DMS53 treated with DMSO at 0.1 percent for 48 hours (cell line): ENCODE results near the gene BET1.
"Not testable (repeated sequence)": the region's sequence is repeated elsewhere in the genome, so short reads cannot be mapped to it uniquely, and the experiment has no call there.

ENCODE experiments used
- DNase-seq: peaks from one replicate; lab custom pipeline; 2025; ENCODE audit not compliant: unreplicated experiment; lab: John Stamatoyannopoulos, UW

Gene BET1

GRCh38 chr7:94004024-94004951 lies at the start of gene BET1:
BET1 (minus strand) TSS chr7:94004355; CDS start chr7:94004216, 139 bp downstream.
- peak; percentile 95 for DNase-seq

DNA sequence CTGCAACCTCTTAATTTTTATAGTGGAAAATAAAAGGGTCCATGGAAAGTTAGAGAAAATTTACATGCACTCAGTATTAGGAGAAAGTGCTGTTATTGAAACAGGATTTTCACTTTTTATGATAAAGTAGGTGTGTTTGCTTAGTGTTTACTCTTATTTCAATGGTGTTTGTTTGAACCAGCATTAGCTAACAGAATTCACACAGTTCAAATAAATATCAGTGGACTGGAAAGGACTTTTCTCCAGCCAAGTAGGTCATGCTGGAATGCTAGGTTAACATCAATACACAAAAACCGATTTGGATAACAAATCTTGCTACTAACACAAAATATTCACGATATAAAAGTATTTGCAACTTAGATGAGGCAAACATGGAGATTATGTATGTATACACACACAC lies 49.4 kb upstream of the BET1 start:
- peak; percentile 85 for DNase-seq

- no peak for DNase-seq
Measured at GRCh38 chr7:94052398-94053180, 48.4 kb upstream of the BET1 start.

- DNase-seq: no peak
Measured at GRCh38 chr7:94050046-94050445, 45.9 kb upstream of the BET1 start.

DNA sequence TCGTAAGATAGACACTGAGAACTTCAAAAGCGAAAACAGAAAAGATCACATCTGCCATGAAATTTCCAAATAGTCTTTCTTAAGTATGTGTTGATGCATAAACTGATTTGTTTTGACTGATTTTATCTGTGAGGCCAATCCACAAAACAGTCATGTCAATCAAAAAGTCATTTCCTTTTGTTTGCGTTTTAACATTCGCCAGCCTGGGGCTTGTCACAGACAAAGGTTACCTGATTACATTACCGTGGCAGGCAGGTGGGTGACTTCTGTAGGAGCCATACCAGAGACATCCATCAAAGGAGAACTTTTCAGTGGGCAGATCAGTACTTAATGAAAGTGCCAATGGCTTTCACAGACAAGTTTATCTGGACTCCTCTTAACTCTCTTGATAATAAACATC lies 45.5 kb upstream of the BET1 start:
- DNase-seq: peak; percentile 43

DNA sequence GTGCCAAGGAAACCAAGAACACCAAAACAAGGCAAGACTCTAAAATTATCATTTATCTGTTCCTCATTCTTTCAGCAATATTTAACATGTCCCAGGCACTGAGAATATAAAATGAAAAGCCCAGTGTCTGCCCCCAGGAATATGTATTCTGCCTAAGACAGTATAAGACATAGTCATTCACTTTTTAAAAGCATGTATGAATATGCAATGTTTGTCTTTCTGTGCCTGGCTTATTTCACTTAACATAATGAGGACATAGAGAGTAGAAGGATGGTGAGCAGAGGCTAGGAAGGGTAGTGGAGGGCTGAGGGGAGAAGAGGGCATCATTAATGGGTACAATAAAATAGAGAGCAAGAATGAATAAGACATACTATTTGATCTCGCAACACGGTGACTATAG lies 44.6 kb upstream of the BET1 start:
- DNase-seq: no peak

DNA sequence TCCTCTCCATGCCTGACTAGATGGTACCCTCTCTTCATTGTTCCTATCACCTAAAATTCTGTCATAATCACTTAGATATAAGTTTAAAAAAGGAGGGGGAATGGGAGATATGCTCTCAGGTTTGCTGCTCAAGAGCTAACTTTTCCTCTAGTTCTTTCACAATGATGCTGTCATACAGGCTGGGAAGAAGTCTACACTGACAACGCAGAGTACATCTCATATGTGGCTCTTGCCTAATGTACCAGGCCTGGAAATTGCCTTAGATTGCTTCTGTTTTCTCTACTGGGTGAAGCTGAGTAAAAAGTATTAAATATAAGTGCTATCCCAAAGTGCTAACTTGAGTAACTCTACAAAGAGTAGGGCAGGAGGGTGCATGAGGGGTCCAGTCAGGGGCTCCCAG lies 43.8 kb upstream of the BET1 start:
- DNase-seq: no peak

GRCh38 chr7:94045581-94045980 lies 41.4 kb upstream of the BET1 start:
- DNase-seq: no peak

DNA sequence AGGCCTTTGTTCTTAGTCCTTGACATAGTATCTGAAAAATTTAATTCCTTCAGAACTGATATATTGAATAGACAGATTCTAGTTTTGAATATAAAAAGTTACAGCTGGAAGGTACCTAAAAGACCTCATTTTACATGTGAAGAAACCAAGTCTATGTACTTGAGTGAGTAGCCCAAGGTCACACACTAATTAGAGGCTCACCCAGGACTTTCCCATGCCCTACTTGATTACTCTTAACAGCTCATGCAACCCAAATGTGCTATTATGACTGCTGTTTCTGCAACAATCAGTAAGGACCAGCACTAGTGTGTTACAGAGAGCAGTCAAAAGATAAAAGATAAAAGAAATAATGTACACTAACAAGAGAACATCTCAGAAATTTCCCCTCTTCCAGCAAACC lies 40.7 kb upstream of the BET1 start:
- no peak for DNase-seq

GRCh38 chr7:94043299-94043698 lies 39.1 kb upstream of the BET1 start:
- DNase-seq: no peak

DNA sequence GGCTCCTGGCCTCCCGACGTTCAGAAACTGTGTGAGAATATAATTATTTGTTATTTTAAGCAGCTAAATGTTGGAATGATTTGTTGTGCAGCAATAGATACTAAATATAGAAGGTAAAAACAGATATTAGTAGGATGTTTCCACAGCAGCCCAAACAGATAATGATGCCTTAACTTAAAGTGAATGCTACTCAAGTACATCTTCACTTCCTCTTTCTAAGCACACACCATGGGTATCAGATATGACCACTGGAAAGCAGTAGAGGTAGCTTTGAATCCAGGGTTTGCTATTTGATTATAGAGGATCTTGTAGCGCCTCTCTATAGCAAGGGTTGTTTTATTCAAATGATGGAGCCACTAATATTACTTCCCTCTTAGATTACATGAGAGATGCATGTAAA lies 38.2 kb upstream of the BET1 start:
- DNase-seq: no peak

DNA sequence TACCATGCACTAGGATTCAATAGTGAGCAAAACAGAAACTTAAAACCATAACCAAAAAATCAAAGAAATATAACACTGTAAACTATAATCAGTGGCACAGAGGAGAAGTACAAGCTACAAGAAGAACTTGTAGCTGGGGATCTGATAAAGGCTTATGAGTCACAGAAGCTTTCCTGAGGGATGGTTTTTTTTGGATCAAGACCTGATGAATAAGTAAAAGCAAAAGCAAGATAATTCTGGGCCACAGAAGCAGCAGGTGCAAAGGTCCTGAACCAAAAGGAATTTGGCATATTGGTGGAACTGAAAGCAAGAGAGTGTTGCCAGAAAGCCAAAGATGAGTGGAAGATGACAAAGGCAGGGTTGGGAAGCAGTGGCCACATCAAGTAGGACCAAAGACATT lies 37.4 kb upstream of the BET1 start:
- no peak for DNase-seq

GRCh38 chr7:94040254-94040653 lies 36.1 kb upstream of the BET1 start:
- no peak for DNase-seq

GRCh38 chr7:94039368-94040035 lies 35.3 kb upstream of the BET1 start:
- DNase-seq: no peak

GRCh38 chr7:94031865-94032264 lies 27.7 kb upstream of the BET1 start:
- no peak for DNase-seq

DNA sequence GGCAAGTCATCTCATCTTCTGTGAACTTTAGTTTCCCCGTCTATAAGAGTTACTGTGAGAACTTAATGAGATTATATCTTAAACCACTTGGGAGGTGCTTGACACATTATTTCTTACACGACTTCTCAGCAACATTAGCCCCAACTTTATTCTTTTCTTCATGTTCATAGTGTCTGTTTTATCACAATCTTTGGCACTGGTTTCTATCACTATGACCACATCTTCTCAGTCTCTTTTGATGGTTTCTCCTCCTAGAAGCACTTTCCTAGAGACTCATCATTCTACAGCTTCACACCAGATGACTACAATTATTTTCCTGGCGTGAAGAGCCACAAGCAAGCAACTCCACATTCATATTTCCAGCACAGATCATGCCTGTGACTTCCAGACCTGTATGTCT lies 26.5 kb upstream of the BET1 start:
- no peak for DNase-seq

- DNase-seq: no peak
Measured at GRCh38 chr7:94029976-94030375, 25.8 kb upstream of the BET1 start.

DNA sequence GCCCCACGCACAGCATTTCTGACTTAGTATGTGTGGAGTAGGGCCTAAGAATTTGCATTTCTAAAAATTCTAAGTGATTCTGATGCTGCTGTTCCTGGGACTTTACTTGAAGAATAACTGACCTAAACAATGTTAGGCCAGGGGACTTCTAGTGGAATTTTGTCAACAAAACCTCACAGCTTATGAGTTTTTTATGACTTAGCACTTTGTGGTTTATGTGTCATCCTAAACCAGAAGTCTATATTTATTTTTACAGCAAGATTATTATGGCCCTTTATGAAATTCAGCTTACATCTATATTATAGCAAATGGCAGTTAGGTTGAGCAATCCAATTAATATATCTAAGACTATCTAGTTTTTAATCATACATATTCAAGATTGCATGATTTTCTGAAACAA lies 24.6 kb upstream of the BET1 start:
- no peak for DNase-seq

DNA sequence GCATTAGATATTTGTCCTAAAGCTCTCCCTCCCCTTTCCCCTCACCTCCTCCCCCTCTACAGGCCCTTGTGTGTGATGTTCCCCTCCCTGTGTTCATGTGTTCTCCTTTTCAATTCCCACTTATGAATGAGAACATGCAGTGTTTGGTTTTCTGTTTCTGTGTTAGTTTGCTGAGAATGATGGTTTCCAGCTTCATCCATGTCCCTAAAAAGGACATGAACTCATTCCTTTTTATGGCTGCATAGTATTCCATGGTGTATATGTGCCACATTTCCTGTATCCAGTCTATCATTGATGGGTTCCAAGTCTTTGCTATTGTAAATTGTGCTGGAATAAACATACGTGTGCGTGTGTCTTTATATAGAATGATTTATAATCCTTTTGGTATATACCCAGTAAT lies 22.5 kb upstream of the BET1 start:
- DNase-seq: not testable (repeated sequence)

DNA sequence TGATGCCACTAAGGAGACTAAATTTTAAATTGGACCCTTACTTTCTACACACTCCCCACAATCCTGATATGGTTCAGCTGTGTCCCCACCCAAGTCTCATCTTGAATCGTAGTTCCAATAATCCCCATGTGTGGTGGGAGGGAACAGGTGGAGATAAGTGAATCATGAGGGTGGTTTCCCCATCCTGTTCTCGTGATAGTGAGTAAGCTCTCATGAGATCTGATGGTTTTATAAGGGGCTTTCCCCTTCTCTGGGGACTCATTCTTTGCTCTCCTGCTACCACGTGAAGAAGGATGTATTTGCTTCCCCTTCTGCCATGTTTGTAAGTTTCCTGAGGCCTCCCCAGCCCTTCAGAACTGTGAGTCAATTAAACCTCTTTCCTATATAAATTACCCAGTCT lies 18.4 kb upstream of the BET1 start:
- no peak for DNase-seq

DNA sequence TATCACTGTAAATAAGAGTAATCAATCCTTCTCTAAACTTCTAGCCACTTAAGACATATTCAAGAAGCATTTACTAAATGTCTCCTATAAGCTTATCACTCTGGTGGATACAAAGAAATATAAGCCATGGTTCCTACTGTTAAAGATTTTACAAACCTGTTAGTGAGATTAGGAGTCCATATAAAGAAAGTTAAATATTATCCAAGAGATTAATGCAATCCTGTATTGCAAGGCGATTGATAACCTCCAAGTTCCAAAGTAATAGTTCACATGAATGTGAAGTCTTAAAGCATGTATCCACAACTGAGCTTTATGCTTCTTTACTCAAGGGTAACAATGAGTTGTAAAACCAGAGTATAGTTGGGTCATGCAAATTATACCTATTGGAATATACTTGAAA lies 12.6 kb upstream of the BET1 start:
- no peak for DNase-seq

DNA sequence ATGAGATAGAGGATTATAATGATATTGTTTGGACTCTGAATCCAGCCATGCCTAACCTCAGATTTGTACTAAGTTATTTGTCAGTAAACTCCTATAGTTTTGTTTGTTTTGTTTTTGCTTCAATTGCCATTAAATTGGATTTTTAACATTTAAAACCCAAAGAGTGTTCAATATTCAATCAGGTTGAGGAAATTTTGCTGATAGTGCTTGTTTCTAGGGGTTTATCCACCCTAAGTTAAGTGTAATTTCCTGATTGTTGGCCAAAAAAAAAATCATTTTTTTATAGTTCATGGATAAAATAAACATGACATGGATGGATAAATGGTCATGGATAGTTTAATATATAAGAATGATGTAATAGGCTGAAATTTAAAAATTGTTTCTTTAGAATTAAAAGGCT lies 11.4 kb upstream of the BET1 start:
- DNase-seq: no peak
